Body of pancreas (tissue), 4 donors: Measurements from ENCODE around the gene INAFM1.

Experiments
- CTCF ChIP-seq, 7 experiments: fragments of 450-650 bp in 4 of 7; fragments of 200-600 bp in 3 of 7; sonication (generic) in 3 of 7; IDR thresholded peaks; one replicate each; pipeline ENCODE4 v1.5.1; 2016 to 2019; ENCODE audit warnings: antibody characterized with exemption in 7 of 7
- POLR2A ChIP-seq, 3 donors: fragments of 450-650 bp; IDR thresholded peaks; one replicate each; pipeline ENCODE4 v1.6.1; 2016; ENCODE audit warnings: antibody characterized with exemption in 3 of 3, mild to moderate bottlenecking in 2 of 3

DNA sequence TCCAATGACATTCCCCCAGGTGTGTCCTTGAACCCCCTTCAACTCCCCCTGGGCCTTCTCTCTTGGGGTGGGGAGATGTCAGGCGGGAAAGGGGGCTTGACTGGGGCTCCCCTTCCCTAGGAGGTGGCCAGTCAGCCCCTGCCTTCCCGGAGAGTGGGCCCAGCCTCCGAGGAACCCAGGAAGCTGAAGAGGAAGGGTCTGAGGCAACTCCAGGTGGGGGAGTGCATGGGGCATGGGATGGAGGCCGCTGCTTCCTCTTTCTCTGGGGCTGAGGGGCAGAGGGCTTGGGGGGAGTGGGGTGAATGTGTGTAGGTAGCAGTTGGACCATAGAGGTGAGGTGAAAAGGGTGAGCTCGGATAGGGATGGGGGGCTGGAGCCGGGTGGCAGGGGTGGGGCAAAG lies 2.7 kb upstream of the INAFM1 start:
- TF ChIP-seq CTCF (IDR thresholded peaks at IDR 0.05) (no peak), POLR2A (IDR thresholded peaks at IDR 0.05) (no peak)
